Vagina (tissue), 2 donors: ENCODE data around the gene FMC1.

Experiments used
- POLR2A ChIP-seq, 2 donors: fragments of 450-650 bp; IDR thresholded peaks; one replicate each; pipeline ENCODE4 v1.6.1; 2017; ENCODE audit warnings: antibody characterized with exemption in 2 of 2, mild to moderate bottlenecking in 2 of 2, moderate library complexity in 2 of 2
- POLR2AphosphoS5 ChIP-seq, 2 donors: sonication (generic); formaldehyde crosslinking; IDR thresholded peaks; one replicate each; pipeline ENCODE4 v1.9.0; 2017; ENCODE audit warnings: antibody characterized with exemption in 2 of 2, mild to moderate bottlenecking in 2 of 2, low read depth in 1 of 2; ENCODE audit not compliant: insufficient read depth in 1 of 2
- TF ChIP-seq, protein P1 (sequence below), 3 experiments: fragments of 450-650 bp in 2 of 3; fragments of 200-600 bp in 1 of 3; sonication (generic) in 1 of 3; IDR thresholded peaks; one replicate each; pipeline ENCODE4 v1.5.1; 2017 to 2019; ENCODE audit warnings: antibody characterized with exemption in 3 of 3, mild to moderate bottlenecking in 2 of 3, moderate library complexity in 2 of 3

DNA sequence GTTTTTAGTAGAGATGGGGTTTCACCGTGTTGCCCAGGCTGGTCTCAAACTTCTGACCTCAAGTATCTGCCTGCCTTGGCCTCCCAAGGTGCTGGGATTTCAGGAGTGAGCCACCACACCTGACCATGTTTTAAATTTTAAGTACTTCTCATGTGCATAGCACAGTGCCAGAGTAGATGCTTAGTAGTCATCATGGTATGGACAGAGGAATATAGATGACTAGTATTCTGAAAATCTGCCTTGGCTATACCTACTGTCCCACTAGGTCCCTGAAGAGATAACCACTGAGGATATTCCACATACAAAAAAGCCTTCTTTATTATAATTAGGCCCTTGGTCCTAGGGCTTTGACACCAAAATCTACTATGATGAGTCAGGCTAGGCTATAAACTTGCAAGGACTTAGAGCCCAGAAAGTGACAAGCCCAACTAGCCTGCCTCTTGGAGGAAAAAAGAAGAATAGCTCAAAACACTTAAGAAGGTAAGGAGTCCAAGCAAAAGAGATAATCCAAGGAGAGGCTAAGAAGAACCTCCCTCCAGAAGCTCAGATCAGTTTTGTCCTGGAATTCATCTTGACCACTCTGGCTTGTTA, 52.6 kb downstream of the FMC1 start:
- TF ChIP-seq POLR2A (IDR thresholded peaks at IDR 0.05) (no peak), POLR2AphosphoS5 (IDR thresholded peaks at IDR 0.05; ENCODE audit: insufficient read depth in 1 of 2, low read depth in 1 of 2) (no peak)
- TF ChIP-seq, protein P1, sequence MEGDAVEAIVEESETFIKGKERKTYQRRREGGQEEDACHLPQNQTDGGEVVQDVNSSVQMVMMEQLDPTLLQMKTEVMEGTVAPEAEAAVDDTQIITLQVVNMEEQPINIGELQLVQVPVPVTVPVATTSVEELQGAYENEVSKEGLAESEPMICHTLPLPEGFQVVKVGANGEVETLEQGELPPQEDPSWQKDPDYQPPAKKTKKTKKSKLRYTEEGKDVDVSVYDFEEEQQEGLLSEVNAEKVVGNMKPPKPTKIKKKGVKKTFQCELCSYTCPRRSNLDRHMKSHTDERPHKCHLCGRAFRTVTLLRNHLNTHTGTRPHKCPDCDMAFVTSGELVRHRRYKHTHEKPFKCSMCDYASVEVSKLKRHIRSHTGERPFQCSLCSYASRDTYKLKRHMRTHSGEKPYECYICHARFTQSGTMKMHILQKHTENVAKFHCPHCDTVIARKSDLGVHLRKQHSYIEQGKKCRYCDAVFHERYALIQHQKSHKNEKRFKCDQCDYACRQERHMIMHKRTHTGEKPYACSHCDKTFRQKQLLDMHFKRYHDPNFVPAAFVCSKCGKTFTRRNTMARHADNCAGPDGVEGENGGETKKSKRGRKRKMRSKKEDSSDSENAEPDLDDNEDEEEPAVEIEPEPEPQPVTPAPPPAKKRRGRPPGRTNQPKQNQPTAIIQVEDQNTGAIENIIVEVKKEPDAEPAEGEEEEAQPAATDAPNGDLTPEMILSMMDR (IDR thresholded peaks at IDR 0.05): no peak
